Activated gamma-delta T cell treated with anti-CD3 and anti-CD28 coated beads, Interleukin-2, amount 50 U/mL, for 16 hours (primary cell): Measurements from ENCODE around the gene HGFAC.

Source experiments
- DNase-seq: peaks from one replicate; pipeline ENCODE4 v3.0.0-alpha.2; 2020; ENCODE audit warnings: low read depth

The HGFAC gene

DNA sequence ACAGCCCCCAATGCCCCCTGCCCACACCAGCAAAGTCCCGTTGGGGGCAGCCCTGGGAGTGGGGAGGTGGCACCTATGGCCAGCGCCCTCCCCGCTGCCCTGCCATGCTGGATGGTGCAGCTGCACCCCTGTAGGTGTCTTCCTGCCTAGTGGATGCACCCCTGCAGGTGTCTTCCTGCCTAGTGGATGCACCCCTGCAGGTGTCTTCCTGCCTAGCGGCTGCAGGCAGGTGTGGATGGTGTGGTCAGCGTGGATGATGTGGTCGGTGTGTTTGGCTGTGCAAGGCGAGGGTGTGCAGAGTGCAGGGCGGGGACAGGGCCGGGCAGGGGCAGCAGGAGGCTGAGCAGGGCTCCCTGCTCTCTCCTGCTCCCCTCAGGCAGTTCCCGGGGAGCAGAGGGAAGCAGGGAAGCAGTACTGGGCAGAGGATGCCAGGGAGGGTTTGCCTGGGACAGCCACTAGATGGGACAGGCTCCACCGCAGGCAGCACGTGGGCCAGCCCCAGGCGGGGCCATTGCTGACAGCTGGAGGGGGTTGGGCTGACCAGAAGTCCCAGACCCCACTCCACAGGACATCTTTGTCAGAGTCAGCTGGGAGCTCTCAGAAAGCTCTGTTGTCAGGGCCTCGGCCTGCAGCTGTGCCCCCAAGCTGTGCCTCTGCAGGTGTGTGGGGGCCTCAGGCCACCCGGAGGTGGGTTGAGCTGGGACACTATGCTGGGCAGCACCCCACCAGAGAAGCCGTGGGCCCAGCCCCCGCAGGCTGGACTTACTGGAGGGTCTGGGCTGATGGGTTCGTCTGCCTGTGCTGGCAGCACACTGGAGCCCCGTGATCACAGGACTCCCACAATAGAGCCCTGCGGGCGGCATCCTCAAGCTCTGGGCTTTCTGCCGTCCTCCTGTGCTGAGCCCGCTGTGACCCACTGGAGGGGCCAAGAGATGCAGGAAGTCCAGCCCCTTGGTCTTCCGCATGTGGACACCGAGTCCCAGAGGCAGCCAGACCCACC lies 45.1 kb downstream of the HGFAC start:
- no peak for DNase-seq

DNA sequence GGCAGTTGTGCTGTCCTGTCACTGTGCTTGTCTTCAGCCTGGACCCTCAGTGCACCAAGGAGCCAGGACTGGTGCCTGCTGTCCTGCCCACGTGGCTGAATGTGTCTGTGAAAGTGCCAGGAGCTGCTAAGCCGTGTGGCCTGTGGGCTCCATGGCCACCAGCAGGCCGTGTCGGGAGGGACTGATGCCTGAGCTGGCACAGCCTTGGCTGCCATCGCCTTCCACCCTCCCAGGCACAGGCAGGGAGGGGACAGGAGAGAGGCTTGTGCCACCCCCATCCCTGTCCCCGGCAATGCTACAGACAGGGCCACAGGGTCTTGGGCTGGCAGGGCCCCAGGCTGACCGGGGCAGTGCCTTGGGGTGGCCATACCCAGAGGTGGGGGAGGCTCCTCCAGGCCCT lies 46.1 kb downstream of the HGFAC start:
- DNase-seq, result no peak

DNA sequence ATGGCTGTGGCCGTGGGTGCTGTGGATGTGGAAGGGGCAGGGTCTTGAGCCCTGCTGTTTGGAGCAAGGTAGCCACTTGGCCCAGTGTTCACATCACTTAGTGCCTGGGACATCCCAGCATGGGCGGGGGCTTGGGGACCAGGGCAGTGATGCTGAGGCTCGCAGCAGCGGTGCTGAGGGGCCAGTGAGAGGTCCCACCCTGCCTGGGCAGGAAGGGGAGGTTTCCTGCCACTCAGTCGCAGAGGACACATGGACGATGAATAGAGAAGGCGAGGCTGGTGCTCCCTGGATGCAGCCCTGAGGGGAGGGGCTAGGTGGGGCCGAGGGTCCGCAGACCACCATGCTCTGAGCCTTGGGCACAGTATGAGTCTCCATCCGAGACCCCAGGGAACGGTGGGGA lies 47.1 kb downstream of the HGFAC start:
- no peak for DNase-seq

DNA sequence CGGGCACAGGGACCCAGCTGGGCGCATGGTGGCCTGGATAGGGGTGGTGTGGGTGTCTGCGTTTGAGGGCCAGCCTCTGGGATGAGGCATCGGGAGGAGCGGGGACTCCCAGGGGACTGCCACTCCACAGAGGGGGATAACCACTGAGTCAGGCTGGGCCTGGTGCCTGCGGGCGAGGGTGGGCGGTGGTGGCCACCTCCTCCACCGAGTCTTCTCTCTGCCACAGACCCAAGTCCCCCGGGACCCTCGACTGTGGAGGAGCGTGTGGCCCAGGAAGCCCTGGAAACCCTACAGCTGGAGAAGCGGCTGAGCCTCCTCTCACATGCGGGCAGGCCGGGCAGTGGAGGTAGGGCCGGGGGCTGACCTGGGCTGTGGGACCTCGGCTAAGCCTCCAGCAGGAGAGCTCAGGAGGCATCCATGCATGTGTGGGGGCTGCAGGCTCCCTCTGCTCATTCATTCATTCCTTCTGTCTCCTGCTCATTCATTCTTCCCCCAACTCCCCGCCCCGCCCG lies 47.7 kb downstream of the HGFAC start:
- no peak for DNase-seq

DNA sequence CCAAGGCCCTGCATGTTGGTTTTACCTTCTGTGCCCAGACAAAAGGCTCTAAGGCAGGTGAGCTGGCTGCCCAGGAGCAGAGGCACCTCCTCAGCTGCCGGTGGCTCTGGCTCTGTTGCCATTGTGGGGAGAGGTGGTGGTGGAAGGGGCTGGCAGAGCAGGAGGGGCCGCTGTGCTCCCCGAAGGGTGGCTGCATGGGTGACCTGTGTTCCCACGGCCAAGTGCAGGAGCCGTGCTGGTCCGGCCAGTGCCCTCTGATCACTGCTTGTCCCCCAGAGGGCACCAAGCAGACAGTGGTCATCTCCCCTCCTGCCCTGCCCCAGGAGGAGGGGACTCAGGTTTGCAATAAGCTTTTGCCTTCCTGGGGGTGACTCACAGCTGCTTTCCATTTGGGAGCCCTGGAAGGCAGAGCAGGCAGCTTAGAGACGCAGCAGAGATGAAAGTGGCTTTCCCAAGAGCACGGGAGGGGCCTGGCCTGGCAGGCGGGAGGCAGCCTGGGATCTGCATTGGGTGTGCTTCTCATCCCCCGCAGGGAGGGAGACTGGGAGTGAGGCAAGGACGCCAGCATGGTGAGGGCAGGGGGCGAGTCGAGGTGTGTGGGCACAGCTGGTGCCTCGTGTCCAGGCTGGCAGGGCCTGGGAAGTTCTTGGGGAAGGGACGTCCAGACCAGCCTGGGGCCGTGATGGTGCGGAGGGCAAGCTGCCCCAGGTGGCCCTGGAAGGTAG lies 50.1 kb downstream of the HGFAC start:
- no peak for DNase-seq

DNA sequence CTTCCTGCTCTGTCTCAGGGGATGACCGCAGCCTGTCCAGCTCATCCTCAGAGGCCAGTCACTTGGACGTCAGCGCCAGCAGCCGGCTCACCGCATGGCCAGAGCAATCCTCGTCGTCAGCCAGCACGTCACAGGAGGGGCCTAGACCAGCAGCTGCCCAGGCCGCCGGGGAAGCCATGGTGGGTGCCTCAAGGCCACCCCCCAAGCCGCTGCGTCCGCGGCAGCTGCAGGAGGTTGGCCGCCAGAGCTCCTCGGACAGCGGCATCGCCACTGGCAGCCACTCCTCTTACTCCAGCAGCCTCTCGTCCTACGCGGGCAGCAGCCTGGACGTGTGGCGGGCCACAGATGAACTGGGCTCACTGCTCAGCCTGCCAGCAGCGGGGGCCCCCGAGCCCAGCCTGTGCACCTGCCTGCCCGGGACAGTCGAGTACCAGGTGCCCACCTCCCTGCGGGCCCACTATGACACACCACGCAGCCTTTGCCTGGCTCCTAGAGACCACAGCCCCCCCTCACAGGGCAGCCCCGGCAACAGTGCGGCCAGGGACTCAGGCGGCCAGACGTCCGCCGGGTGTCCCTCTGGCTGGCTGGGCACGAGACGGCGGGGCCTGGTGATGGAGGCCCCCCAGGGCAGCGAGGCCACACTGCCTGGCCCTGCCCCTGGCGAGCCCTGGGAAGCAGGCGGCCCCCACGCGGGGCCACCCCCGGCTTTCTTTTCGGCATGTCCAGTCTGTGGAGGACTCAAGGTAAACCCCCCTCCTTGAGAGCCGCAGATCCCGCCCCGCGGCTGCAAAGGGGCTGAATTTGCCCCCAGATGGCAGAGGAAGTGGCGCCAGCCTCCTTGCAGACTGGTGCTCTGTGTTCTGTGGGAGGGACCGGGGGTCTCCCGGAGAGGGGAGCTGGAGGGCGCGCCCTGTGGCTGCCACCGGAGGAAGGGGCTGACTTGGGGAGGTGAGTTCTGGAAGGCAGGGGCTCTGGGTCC lies 51.3 kb downstream of the HGFAC start:
- DNase-seq, result no peak

DNA sequence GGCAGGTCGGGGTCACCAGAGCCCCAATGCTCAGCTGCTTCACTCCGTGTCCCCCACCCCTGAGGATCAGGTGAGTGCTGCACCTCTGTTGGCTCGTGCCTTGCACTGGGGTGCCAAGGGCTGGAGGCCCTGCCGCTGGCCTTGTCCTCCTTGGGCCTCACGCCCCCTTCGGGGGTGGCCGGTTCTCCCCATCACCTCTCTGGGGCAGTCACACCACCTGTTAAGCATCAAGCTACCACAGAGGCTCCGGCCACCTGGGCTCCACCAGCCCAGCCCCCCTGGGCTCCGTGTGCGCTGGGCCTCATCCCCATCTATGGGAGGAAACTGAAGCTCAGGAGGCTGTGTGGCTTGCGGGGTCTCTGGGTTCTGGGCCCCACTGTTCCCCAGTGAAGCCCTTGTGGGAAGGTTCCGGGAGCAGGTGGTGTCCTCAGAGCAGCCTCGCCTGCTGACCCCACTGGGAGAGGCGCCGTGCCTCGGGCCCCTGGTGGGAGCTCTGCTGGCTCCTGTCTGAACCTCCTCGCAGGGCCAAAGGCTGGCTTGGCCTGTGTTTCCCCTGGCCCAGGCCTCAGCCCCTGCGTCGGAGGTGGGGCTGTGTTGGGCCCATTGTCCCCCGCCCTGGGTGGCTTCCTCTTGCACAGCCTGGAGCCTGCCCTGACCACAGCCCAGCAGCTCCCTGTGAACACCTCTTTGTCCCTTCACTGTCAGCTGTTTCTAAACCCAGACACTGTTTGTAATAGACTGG lies 52.1 kb downstream of the HGFAC start:
- DNase-seq, result no peak

DNA sequence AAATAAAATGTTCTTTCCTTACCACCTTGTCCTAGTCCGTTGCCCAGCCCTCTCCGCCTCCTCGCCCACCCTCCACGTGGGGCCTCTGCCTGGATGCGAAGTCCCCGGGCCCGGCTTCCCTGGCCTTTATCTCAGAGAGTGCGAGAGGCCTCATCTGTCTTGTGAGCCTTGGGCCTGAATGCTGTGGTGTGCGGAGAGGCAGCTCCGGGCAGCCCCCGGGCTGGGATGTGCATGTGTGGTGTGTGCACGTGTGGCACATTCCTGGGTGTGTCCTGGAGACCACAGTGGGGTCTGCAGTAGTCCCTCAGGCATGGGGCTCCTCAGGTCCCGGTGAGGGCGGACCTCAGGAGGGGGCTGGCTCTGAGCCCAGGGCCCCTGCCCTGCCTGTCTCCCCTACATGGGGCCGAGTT lies 52.7 kb downstream of the HGFAC start:
- no peak for DNase-seq

DNA sequence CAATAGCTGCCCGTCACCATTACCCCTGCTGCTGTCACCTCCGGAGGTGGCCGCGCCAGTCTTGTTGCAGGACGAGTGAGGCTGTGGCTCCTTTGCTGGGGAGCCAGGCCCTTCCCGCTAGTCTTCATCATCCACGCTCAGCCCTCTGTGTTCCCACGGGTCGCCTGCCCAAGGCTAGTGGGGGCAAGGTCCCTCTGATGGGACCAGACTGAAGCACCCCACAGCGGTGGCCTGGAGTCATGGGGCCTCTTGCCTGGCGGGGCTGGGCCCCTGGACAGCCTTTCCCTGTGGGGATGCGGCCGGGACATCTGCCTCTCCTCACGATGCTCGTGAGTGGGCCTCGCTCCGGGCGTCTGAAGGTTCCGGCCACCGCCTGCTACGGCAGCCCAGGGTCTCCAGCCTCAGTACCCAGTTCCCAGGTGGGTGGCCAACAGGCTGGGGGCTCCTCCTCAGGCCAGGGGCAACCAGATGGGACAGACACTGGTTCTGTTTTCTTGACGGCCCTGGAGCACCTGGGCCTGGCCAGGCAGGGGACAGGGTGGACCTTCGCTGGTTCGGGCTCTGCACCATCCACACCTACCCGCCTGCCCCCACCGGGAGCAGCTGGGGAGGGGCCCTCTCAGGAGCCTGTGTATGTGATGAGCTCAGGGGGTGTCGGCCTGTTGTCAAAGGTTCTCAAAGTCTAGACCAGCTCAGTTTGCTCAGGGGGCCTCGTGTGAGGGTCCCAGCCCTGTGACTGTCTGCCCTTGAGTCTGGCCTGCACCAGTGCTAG lies 53.6 kb downstream of the HGFAC start:
- no peak for DNase-seq

DNA sequence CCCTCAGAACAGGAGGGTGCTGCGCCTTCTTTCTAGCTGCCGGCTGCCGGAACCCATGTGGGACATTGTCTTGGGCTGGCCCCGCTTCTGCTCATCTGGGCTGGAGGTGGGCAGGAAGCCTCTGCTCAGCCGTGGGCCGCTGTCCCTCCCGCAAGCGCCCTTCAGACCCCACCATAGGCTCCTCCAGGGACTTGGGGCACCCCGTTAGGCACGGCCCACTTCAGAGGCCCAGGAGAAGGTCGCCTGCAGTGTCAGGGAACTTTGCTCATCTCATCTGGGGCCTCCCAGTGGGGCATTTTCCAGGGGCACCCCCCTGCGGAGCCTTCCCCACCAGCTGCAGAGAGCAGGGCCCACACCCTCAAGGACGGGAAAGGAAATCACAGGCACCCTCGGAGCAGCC lies 54.3 kb downstream of the HGFAC start:
- DNase-seq, result no peak

DNA sequence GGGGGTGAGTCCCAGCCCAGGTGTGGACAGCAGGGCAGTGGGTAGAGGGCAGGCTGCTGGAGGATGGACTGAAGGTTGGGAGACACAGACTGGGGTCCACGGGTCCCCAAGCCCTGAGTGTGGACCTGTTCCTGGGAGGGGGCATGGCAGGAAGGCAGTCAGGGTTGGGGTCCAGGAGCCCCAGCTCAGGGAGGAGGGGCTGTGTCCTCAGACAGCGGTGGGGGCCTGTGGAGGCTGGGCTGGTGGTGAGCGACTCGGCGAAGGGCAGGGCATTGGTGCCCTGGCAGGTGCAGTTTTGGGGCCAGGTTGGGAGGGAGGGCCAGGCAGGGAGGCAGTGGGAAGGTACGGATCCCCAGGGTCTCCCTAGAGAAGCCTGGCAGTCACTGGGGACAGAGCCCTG lies 55.3 kb downstream of the HGFAC start:
- no peak for DNase-seq

DNA sequence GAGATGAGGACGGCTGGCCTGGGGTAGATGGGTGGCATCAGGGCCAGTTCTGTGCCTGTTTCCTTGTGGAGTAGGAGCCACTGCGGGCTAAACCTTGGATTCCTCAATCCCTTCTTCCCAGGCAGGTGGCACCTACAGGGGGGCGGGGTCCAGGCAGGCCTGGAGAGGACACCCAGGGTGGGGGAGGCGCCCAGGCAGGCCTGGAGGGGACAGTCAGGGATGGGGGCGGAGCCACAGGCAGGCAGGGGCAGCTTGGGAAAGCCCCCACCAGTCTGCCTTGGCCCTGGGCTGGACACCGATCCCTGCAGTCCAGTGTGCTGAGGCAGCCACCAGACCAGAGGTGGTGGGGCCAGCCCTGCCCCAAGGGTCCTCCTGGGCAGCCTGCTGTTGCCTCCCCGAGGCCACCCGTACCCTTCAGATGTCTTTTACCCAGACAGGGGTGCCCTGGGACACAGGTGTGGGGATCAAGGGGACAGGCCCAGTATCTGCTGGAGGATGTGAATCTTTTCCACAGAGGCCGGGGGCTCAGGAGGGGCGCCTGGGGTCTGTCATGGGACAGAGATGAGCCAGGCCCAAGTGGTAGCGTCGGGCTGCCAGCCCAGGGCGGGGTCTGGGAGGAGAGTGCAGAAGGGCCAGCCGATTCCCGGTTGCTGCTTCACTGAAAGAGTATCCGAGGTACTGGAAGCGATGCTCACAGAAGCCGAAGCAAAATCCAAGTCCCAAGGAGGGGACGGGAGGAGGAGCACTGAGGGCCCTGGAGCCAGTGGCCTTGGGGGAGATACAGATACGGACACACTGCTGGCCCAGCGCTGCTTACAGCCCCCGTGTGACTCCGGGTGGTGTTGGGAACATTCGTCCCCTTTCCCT lies 56.0 kb downstream of the HGFAC start:
- no peak for DNase-seq

DNA sequence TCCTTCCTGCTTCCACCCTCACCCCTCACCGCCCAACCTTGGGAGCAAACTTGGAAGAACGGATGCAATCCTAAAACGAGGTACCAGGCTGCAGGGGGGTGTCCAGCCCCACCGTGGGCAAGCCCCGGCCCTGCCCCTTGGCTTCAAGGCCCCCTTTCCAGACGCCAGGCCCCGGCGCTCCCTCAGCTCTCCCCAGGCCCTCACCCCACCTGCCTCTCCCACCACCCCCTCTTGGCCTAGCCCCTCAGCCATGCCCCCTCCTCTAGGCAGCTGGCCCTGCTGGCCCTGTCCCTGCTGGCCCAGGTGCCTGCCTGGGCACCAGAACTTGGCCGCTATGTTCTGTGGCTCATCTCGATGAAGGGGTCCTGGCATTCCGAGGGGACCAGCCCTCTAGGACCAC lies 56.6 kb downstream of the HGFAC start:
- DNase-seq, result no peak
